Liver (tissue), 9 donors: ENCODE data around the gene STK17A. TPM values are rescaled to one million over a fixed set of nuclear protein-coding genes. Genes with fewer than 3 reads are reported as not detected.

ENCODE experiments used
- DNase-seq: peaks from one replicate; pipeline ENCODE4 v3.0.0-alpha.2; 2017; ENCODE audit warnings: low spot score
- H3K27ac ChIP-seq, 2 donors: one replicate each; pipeline ENCODE4 v1.7.0; 2013; ENCODE audit warnings: inconsistent platforms in 2 of 2, low read length in 2 of 2, control low read depth in 1 of 2, low read depth in 1 of 2, mild to moderate bottlenecking in 1 of 2
- H3K27me3 ChIP-seq, 4 donors: one replicate each; pipeline versions ENCODE4 v1.6.1 to v1.7.0; 2013; ENCODE audit warnings: low read length in 3 of 4, inconsistent platforms in 1 of 4, mild to moderate bottlenecking in 1 of 4, moderate library complexity in 1 of 4; ENCODE audit not compliant: control insufficient read depth in 4 of 4, insufficient read depth in 4 of 4
- H3K36me3 ChIP-seq, 4 donors: one replicate each; pipeline versions ENCODE4 v1.6.1 to v1.7.0; 2013; ENCODE audit warnings: low read length in 3 of 4, mild to moderate bottlenecking in 3 of 4, low read depth in 1 of 4, moderate library complexity in 1 of 4; ENCODE audit not compliant: control insufficient read depth in 4 of 4, insufficient read depth in 3 of 4
- H3K4me1 ChIP-seq, 4 donors: one replicate each; pipeline versions ENCODE4 v1.6.1 to v1.7.0; 2013; ENCODE audit warnings: low read length in 3 of 4, mild to moderate bottlenecking in 3 of 4, moderate library complexity in 1 of 4; ENCODE audit not compliant: control insufficient read depth in 4 of 4, insufficient read depth in 4 of 4
- H3K4me3 ChIP-seq, 3 donors: one replicate each; pipeline versions ENCODE4 v1.6.1 to v1.7.0; 2013; ENCODE audit warnings: low read length in 3 of 3, control low read depth in 1 of 3, low read depth in 1 of 3, mild to moderate bottlenecking in 1 of 3
- H3K9ac ChIP-seq, 2 donors: one replicate each; pipeline ENCODE4 v1.7.0; 2013; ENCODE audit warnings: low read length in 2 of 2, mild to moderate bottlenecking in 2 of 2, moderate library complexity in 2 of 2, control low read depth in 1 of 2, low read depth in 1 of 2
- H3K9me3 ChIP-seq, 4 donors: one replicate each; pipeline versions ENCODE4 v1.6.1 to v1.7.0; 2013; ENCODE audit warnings: low read length in 3 of 4; ENCODE audit not compliant: control insufficient read depth in 4 of 4
- CTCF ChIP-seq: fragments of 150-350 bp; IDR thresholded peaks from 2 replicates; pipeline ENCODE4 v1.5.1; 2017; ENCODE audit warnings: improper control_type of control experiment, low read depth, low read length; ENCODE audit not compliant: missing input control
- FOXA1 ChIP-seq: IDR thresholded peaks from 2 replicates; pipeline ENCODE4 v1.6.1; 2016; ENCODE audit warnings: antibody characterized with exemption
- FOXA2 ChIP-seq: IDR thresholded peaks from 2 replicates; pipeline ENCODE4 v1.6.1; 2016; ENCODE audit warnings: antibody characterized with exemption
- HNF4A ChIP-seq, 2 donors: conservative IDR thresholded peaks; 2 replicates each; pipeline ENCODE4 v1.6.1; 2016; ENCODE audit warnings: antibody characterized with exemption in 2 of 2, mild to moderate bottlenecking in 2 of 2
- HNF4G ChIP-seq: IDR thresholded peaks from 2 replicates; pipeline ENCODE4 v1.6.1; 2016; ENCODE audit warnings: antibody characterized with exemption
- JUND ChIP-seq, 2 donors: IDR thresholded peaks; 2 replicates each; pipeline ENCODE4 v1.6.1; 2016; ENCODE audit warnings: antibody characterized with exemption in 2 of 2
- NR2F2 ChIP-seq: IDR thresholded peaks from 2 replicates; pipeline ENCODE4 v1.6.1; 2016; ENCODE audit warnings: antibody characterized with exemption
- REST ChIP-seq: IDR thresholded peaks from 2 replicates; pipeline ENCODE4 v1.6.1; 2016; ENCODE audit warnings: antibody characterized with exemption, mild to moderate bottlenecking
- RXRA ChIP-seq, 2 donors: IDR thresholded peaks; 2 replicates each; pipeline ENCODE4 v1.6.1; 2017 to 2018; ENCODE audit warnings: antibody characterized with exemption in 2 of 2, mild to moderate bottlenecking in 1 of 2
- SP1 ChIP-seq: IDR thresholded peaks from 2 replicates; pipeline ENCODE4 v1.6.1; 2018; ENCODE audit warnings: antibody characterized with exemption, mild to moderate bottlenecking
- TAF1 ChIP-seq: conservative IDR thresholded peaks from 2 replicates; pipeline ENCODE4 v1.6.1; 2016; ENCODE audit warnings: antibody characterized with exemption, mild to moderate bottlenecking
- YY1 ChIP-seq: IDR thresholded peaks from 2 replicates; pipeline ENCODE4 v1.6.1; 2016; ENCODE audit warnings: antibody characterized with exemption, mild to moderate bottlenecking
- ZBTB33 ChIP-seq: IDR thresholded peaks from 2 replicates; pipeline ENCODE4 v1.6.1; 2016; ENCODE audit warnings: antibody characterized with exemption
- WGBS: extraction: QIAGEN DNeasy Blood & Tissue Kit; methylation state at CpG from one replicate; pipeline ENCODE4 v1.1.7; 2013; 5-methylcytosine and 5-hydroxymethylcytosine counted together
- polyA plus RNA-seq, 2 donors: library from polyadenylated mRNA; stranded (reverse) in 1 of 2; unstranded in 1 of 2; fragments of 200-250 nt in 1 of 2; fragments of >200 nt in 1 of 2; fragmentation: Nextera tagmentation in 1 of 2; extraction: Ambion mirVana in 1 of 2; gene quantifications; one replicate each; pipeline versions ENCODE4 v1.2.1 to v1.2.3, GENCODE V29; 2013 to 2015
- total RNA-seq, 2 donors: library from RNA; depleted of rRNA; stranded (reverse); fragments of >200 nt; gene quantifications; one replicate each; pipeline ENCODE4 v1.2.3, GENCODE V29; 2014
- donor health status: healthy.
- donor health status: healthy.
- donor health status: healthy.
- donor health status: healthy.
- donor health status: healthy.

Gene STK17A
- total and polyA plus RNA-seq, 4 donors, result 3.0 to 18.2 (median 7.2) TPM

GRCh38 chr7:43546231-43546630 is 36.7 kb upstream of the STK17A start:
- TF ChIP-seq RXRA (IDR thresholded peaks at IDR 0.05) (no peak), FOXA1 (no peak), FOXA2 (no peak), CTCF (no peak), JUND (IDR thresholded peaks at IDR 0.05) (no peak), YY1 (no peak), ZBTB33 (no peak), HNF4G (no peak)
- DNase-seq, result no peak
- Histone ChIP-seq H3K36me3 (no peaks in the 10 kb centered on the region), H3K27me3 (no peaks in the 10 kb centered on the region), H3K4me1 (no peaks in the 10 kb centered on the region), H3K27ac (no peak overlapping the region), H3K9ac (no peak overlapping the region), H3K9me3 (no peaks in the 10 kb centered on the region), H3K4me3 (no peak overlapping the region)

GRCh38 chr7:43550427-43550826 is 32.5 kb upstream of the STK17A start:
- Histone ChIP-seq H3K36me3 (no peaks in the 10 kb centered on the region), H3K27ac (no peak overlapping the region), H3K9me3 (no peaks in the 10 kb centered on the region), H3K4me1 (no peaks in the 10 kb centered on the region), H3K27me3 (no peaks in the 10 kb centered on the region), H3K9ac (no peak overlapping the region), H3K4me3 (no peak overlapping the region)
- no peak for DNase-seq
- TF ChIP-seq SP1, result no peak
- TF ChIP-seq FOXA2, result no peak
- TF ChIP-seq TAF1, result no peak
- TF ChIP-seq HNF4G, result no peak
- TF ChIP-seq FOXA1, result no peak
- TF ChIP-seq REST, result no peak
- no peak for TF ChIP-seq HNF4A (conservative IDR thresholded peaks at IDR 0.05)
- TF ChIP-seq RXRA (IDR thresholded peaks at IDR 0.05), result no peak
- TF ChIP-seq NR2F2, result no peak
- WGBS, result 97% methylated on average over 16 of the region's 16 CpGs
